ENCODE data around the gene LGMN.

LGMN gene

DNA sequence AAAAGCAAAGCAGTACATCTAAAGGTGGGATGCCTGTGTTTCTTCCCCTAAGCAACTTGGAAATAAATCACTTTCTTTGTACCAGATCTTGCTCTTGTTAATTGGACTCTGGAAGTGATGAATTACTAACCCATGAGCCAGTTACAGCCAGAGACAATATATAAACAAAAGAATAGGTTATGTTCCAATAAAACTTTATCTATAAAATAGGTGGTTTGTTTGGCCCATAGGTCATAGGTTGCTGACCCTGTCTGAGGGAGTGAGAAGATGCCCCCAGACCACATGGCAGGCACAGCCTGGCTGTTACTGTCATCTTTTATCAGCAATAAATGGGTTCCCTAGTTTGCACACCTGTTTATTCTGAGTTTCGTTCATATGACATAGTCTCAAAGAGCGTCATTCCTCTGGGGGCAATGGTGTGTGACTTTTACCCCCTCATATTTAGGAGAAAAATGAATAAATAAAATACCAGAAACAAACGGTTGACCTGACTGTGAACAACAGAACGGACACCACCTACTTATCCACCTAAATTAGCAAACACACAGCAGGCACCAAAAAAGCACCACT is 10.7 kb downstream of the LGMN start:
- Histone ChIP-seq H3K36me3 (ENCODE audit: low read length) (no peaks in the 10 kb centered on the region), H3K9ac (ENCODE audit: low read length) (no peak overlapping the region), H2AFZ (ENCODE audit: low read depth, low read length, severe bottlenecking) (no peak overlapping the region), H3K9me3 (ENCODE audit: insufficient read depth, low read length) (no peaks in the 10 kb centered on the region), H3K4me2 (ENCODE audit: low read depth, low read length, poor library complexity, severe bottlenecking) (no peak overlapping the region), H4K20me1 (ENCODE audit: low read depth, low read length) (no peaks in the 10 kb centered on the region), H3K4me3 (ENCODE audit: insufficient read depth, low read length, poor library complexity, severe bottlenecking) (no peak overlapping the region), H3K9me2 (replicated peaks; ENCODE audit: insufficient read depth, low read length) (no peaks in the 10 kb centered on the region), H3K79me2 (ENCODE audit: insufficient read depth, low read length) (no peaks in the 10 kb centered on the region), H3K27ac (ENCODE audit: low read depth, low read length) (no peak overlapping the region), H3K27me3 (ENCODE audit: low read length) (no peaks in the 10 kb centered on the region), H3F3A (ENCODE audit: insufficient read depth) (no peaks in the 10 kb centered on the region)
- no peak for TF ChIP-seq EZH2phosphoT487 (conservative IDR thresholded peaks at IDR 0.05; ENCODE audit: low read length)
- TF ChIP-seq, protein P1, sequence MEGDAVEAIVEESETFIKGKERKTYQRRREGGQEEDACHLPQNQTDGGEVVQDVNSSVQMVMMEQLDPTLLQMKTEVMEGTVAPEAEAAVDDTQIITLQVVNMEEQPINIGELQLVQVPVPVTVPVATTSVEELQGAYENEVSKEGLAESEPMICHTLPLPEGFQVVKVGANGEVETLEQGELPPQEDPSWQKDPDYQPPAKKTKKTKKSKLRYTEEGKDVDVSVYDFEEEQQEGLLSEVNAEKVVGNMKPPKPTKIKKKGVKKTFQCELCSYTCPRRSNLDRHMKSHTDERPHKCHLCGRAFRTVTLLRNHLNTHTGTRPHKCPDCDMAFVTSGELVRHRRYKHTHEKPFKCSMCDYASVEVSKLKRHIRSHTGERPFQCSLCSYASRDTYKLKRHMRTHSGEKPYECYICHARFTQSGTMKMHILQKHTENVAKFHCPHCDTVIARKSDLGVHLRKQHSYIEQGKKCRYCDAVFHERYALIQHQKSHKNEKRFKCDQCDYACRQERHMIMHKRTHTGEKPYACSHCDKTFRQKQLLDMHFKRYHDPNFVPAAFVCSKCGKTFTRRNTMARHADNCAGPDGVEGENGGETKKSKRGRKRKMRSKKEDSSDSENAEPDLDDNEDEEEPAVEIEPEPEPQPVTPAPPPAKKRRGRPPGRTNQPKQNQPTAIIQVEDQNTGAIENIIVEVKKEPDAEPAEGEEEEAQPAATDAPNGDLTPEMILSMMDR (IDR thresholded peaks at IDR 0.05; ENCODE audit: insufficient read depth, low read length, poor library complexity, severe bottlenecking) = no peak

DNA sequence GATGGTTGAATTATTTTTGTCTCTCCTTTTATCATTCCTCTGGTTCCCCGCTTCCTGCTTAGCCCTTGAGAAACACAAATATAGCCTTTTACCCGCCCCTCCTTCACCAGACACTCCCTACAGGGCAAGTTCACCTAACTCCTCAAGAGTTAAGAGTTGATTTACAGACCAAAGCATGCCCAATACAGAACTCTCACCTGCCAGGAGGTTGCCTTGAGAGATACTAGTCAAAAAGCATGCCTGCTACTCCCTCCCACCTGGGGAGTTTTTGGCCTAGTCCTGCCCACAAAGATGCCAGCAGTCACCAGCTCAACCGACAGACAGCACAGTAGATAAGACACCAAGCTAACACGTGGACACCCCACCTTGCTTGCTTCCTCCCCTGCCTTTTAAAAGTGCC is 11.2 kb downstream of the LGMN start:
- no peaks in the 10 kb centered on the region for H3F3A ChIP-seq (ENCODE audit: insufficient read depth)
- H3K9ac ChIP-seq (ENCODE audit: low read length) = no peak overlapping the region
- H3K27ac ChIP-seq (ENCODE audit: low read depth, low read length) = no peak overlapping the region
- H3K79me2 ChIP-seq (ENCODE audit: insufficient read depth, low read length) = no peaks in the 10 kb centered on the region
- H3K27me3 ChIP-seq (ENCODE audit: low read length) = no peaks in the 10 kb centered on the region
- H3K9me3 ChIP-seq (ENCODE audit: insufficient read depth, low read length) = no peaks in the 10 kb centered on the region
- H3K4me2 ChIP-seq (ENCODE audit: low read depth, low read length, poor library complexity, severe bottlenecking) = no peak overlapping the region
- H2AFZ ChIP-seq (ENCODE audit: low read depth, low read length, severe bottlenecking) = no peak overlapping the region
- H3K36me3 ChIP-seq (ENCODE audit: low read length) = no peaks in the 10 kb centered on the region
- no peak for TF ChIP-seq EZH2phosphoT487 (conservative IDR thresholded peaks at IDR 0.05; ENCODE audit: low read length)
- TF ChIP-seq, protein P1 (IDR thresholded peaks at IDR 0.05; ENCODE audit: insufficient read depth, low read length, poor library complexity, severe bottlenecking) = no peak
- H4K20me1 ChIP-seq (ENCODE audit: low read depth, low read length) = no peaks in the 10 kb centered on the region
- no peak overlapping the region for H3K4me3 ChIP-seq (ENCODE audit: insufficient read depth, low read length, poor library complexity, severe bottlenecking)
- no peaks in the 10 kb centered on the region for H3K9me2 ChIP-seq (replicated peaks; ENCODE audit: insufficient read depth, low read length)

DNA sequence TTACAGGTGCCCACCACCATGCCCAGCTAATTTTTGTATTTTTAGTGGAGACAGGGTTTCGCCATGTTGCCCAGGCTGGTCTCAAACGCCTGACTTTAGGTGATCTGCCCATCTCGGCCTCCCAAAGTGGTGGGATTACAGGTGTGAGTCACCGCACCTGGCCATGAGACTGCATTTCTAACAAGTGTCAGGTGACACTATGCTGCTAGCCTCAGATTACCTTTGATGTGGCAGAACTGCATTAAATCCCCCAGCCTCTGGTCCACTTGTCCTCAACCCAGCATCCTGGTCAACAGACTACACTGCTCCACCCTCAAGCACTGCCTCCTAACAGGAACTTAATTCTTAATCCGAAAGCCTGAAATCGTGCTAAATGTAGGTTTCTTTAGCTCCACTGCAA is 13.1 kb downstream of the LGMN start:
- no peak overlapping the region for H3K9ac ChIP-seq (ENCODE audit: low read length)
- no peaks in the 10 kb centered on the region for H4K20me1 ChIP-seq (ENCODE audit: low read depth, low read length)
- TF ChIP-seq EZH2phosphoT487 (conservative IDR thresholded peaks at IDR 0.05; ENCODE audit: low read length) = no peak
- TF ChIP-seq, protein P1 (IDR thresholded peaks at IDR 0.05; ENCODE audit: insufficient read depth, low read length, poor library complexity, severe bottlenecking) = no peak

More for the DNA sequence above, 13.1 kb downstream of the LGMN start:
- H3K79me2 ChIP-seq (ENCODE audit: insufficient read depth, low read length) = no peaks in the 10 kb centered on the region
- H3F3A ChIP-seq (ENCODE audit: insufficient read depth) = no peaks in the 10 kb centered on the region
- no peaks in the 10 kb centered on the region for H3K27me3 ChIP-seq (ENCODE audit: low read length)
- H2AFZ ChIP-seq (ENCODE audit: low read depth, low read length, severe bottlenecking) = no peak overlapping the region
- no peak overlapping the region for H3K4me2 ChIP-seq (ENCODE audit: low read depth, low read length, poor library complexity, severe bottlenecking)
- H3K36me3 ChIP-seq (ENCODE audit: low read length) = no peaks in the 10 kb centered on the region
- H3K4me3 ChIP-seq (ENCODE audit: insufficient read depth, low read length, poor library complexity, severe bottlenecking) = no peak overlapping the region
- H3K27ac ChIP-seq (ENCODE audit: low read depth, low read length) = no peak overlapping the region
- H3K9me3 ChIP-seq (ENCODE audit: insufficient read depth, low read length) = no peaks in the 10 kb centered on the region
- H3K9me2 ChIP-seq (replicated peaks; ENCODE audit: insufficient read depth, low read length) = no peaks in the 10 kb centered on the region
